ENCODE results near the gene GPR148.

- TF ChIP-seq CTCF (IDR thresholded peaks at IDR 0.05) (no peak), POLR2A (IDR thresholded peaks at IDR 0.05) (no peak)
Observed at GRCh38 chr2:130763405-130763804, 34.5 kb downstream of the GPR148 start.
